Activated T-cell treated with anti-CD3 and anti-CD28 coated beads, Interleukin-2, amount 50 U/mL, for 72 hours (primary cell): ENCODE results near the gene ENTPD5. TPM values are rescaled to one million over a fixed set of nuclear protein-coding genes. Genes with fewer than 3 reads are reported as not detected.

Source experiments
- ATAC-seq, 2 donors: fragments of 150-1000 bp; cut with Tn5 transposase; replicated peaks in 1 of 2; 2 replicates each; pipeline ENCODE4 v1.10.0; 2021; ENCODE audit warnings: moderate library complexity in 2 of 2, mild to moderate bottlenecking in 1 of 2
- DNase-seq, 2 donors: peaks; one replicate each; pipeline ENCODE4 v3.0.0; 2021 to 2022; ENCODE audit warnings: mixed read lengths in 1 of 2
- H3K27ac Mint-ChIP-seq: one replicate; pipeline ENCODE4 v1.8.0; 2022; ENCODE audit warnings: mild to moderate bottlenecking, moderate library complexity, mixed read lengths
- H3K27me3 Mint-ChIP-seq: one replicate; pipeline ENCODE4 v1.8.0; 2022; ENCODE audit warnings: low read depth, mixed read lengths
- H3K36me3 Mint-ChIP-seq, 2 donors: one replicate each; pipeline ENCODE4 v1.8.0; 2022; ENCODE audit warnings: mixed read lengths in 2 of 2, mild to moderate bottlenecking in 1 of 2; ENCODE audit not compliant: insufficient read depth in 2 of 2
- H3K4me1 Mint-ChIP-seq: one replicate; pipeline ENCODE4 v1.8.0; 2022; ENCODE audit warnings: low read depth, mixed read lengths
- H3K4me3 Mint-ChIP-seq, 2 donors: one replicate each; pipeline ENCODE4 v1.8.0; 2022; ENCODE audit warnings: mild to moderate bottlenecking in 2 of 2, mixed read lengths in 2 of 2, moderate library complexity in 2 of 2
- H3K9me3 Mint-ChIP-seq, 2 donors: one replicate each; pipeline ENCODE4 v1.8.0; 2022; ENCODE audit warnings: mixed read lengths in 2 of 2
- total RNA-seq, 2 donors: library from RNA; stranded (reverse); gene quantifications; one replicate each; pipeline ENCODE4 v1.2.3, GENCODE V29; 2022

The ENTPD5 gene
- 10 to 100 TPM; 10.9 to 11.7 TPM for total RNA-seq

GRCh38 chr14:74018586-74019407 lies at the start of gene ENTPD5, which contains the start of gene BBOF1:
ENTPD5 (minus strand) TSS chr14:74019288; CDS start chr14:73988102, 31,186 bp downstream.
BBOF1 (plus strand) TSS chr14:74019349; CDS start chr14:74019479, 130 bp downstream.
- Mint-ChIP-seq H3K36me3 (peaks cover 0 to 1% of the 10 kb centered on the region in 2 donors), H3K4me3 (peak within 1 kb of the TSS; percentile 94 to 98), H3K27me3 (no peaks in the 10 kb centered on the region), H3K4me1 (peaks cover 27% of the 10 kb centered on the region), H3K27ac (peak within 1 kb of the TSS; percentile 97), H3K9me3 (no peaks in the 10 kb centered on the region)
- ATAC-seq (peak; percentile 97 to 98), DNase-seq (peak; percentile 89)

- Mint-ChIP-seq H3K27ac (no peak overlapping the region), H3K4me3 (no peak overlapping the region), H3K36me3 (peaks cover 0 to 8% of the 10 kb centered on the region in 2 donors), H3K4me1 (peaks cover 8% of the 10 kb centered on the region), H3K9me3 (no peaks in the 10 kb centered on the region), H3K27me3 (no peaks in the 10 kb centered on the region)
- DNase-seq (no peak), ATAC-seq (no peak)
These were observed 46.9 kb upstream of the ENTPD5 start for GRCh38 chr14:74065746-74066575.

- H3K36me3 Mint-ChIP-seq, result peaks cover 0 to 13% of the 10 kb centered on the region in 2 donors
- peaks cover 8% of the 10 kb centered on the region for H3K4me1 Mint-ChIP-seq
- no peak overlapping the region for H3K4me3 Mint-ChIP-seq
- DNase-seq (no peak), ATAC-seq (no peak)
- H3K27ac Mint-ChIP-seq, result no peak overlapping the region
- no peaks in the 10 kb centered on the region for H3K27me3 Mint-ChIP-seq
- no peaks in the 10 kb centered on the region for H3K9me3 Mint-ChIP-seq
These were observed 45.8 kb upstream of the ENTPD5 start for GRCh38 chr14:74064883-74065282.

GRCh38 chr14:74064426-74064825 lies 45.3 kb upstream of the ENTPD5 start:
- DNase-seq, result no peak

GRCh38 chr14:74062809-74063150 lies 43.7 kb upstream of the ENTPD5 start:
- Mint-ChIP-seq H3K27ac (peak overlapping the region; percentile 4), H3K4me1 (peaks cover 8% of the 10 kb centered on the region), H3K4me3 (no peak overlapping the region), H3K36me3 (peaks cover 0 to 15% of the 10 kb centered on the region in 2 donors), H3K9me3 (no peaks in the 10 kb centered on the region), H3K27me3 (no peaks in the 10 kb centered on the region)
- ATAC-seq (peak; percentile 53 to 54), DNase-seq (no peak)

More at GRCh38 chr14:74064426-74064825, 45.3 kb upstream of the ENTPD5 start:
- no peaks in the 10 kb centered on the region for H3K9me3 Mint-ChIP-seq
- no peaks in the 10 kb centered on the region for H3K27me3 Mint-ChIP-seq
- peaks cover 0 to 13% of the 10 kb centered on the region in 2 donors for H3K36me3 Mint-ChIP-seq
- ATAC-seq, result no peak
- H3K27ac Mint-ChIP-seq, result no peak overlapping the region
- no peak overlapping the region for H3K4me3 Mint-ChIP-seq
- peaks cover 8% of the 10 kb centered on the region for H3K4me1 Mint-ChIP-seq

GRCh38 chr14:74049876-74050495 lies 30.9 kb upstream of the ENTPD5 start:
- H3K4me3 Mint-ChIP-seq, result no peak overlapping the region
- no peaks in the 10 kb centered on the region for H3K27me3 Mint-ChIP-seq
- no peaks in the 10 kb centered on the region for H3K36me3 Mint-ChIP-seq
- DNase-seq (no peak), ATAC-seq (no peak)
- no peaks in the 10 kb centered on the region for H3K9me3 Mint-ChIP-seq
- no peaks in the 10 kb centered on the region for H3K4me1 Mint-ChIP-seq
- H3K27ac Mint-ChIP-seq, result no peak overlapping the region

GRCh38 chr14:74048281-74048680 lies 29.2 kb upstream of the ENTPD5 start:
- DNase-seq (no peak), ATAC-seq (no peak)
- H3K9me3 Mint-ChIP-seq, result no peaks in the 10 kb centered on the region
- no peaks in the 10 kb centered on the region for H3K4me1 Mint-ChIP-seq
- H3K27me3 Mint-ChIP-seq, result no peaks in the 10 kb centered on the region
- H3K27ac Mint-ChIP-seq, result no peak overlapping the region
- no peaks in the 10 kb centered on the region for H3K36me3 Mint-ChIP-seq
- H3K4me3 Mint-ChIP-seq, result no peak overlapping the region

- H3K4me1 Mint-ChIP-seq, result no peaks in the 10 kb centered on the region
- no peaks in the 10 kb centered on the region for H3K27me3 Mint-ChIP-seq
- H3K4me3 Mint-ChIP-seq, result no peak overlapping the region
- ATAC-seq (no peak), DNase-seq (no peak)
- no peaks in the 10 kb centered on the region for H3K36me3 Mint-ChIP-seq
- H3K27ac Mint-ChIP-seq, result no peak overlapping the region
- no peaks in the 10 kb centered on the region for H3K9me3 Mint-ChIP-seq
These were observed 26.4 kb upstream of the ENTPD5 start for GRCh38 chr14:74045522-74045921.

- H3K4me3 Mint-ChIP-seq, result no peak overlapping the region
- no peaks in the 10 kb centered on the region for H3K27me3 Mint-ChIP-seq
- DNase-seq, result no peak
- H3K27ac Mint-ChIP-seq, result no peak overlapping the region
- H3K9me3 Mint-ChIP-seq, result no peaks in the 10 kb centered on the region
- H3K36me3 Mint-ChIP-seq, result no peaks in the 10 kb centered on the region
- no peak for ATAC-seq
- H3K4me1 Mint-ChIP-seq, result no peaks in the 10 kb centered on the region
These were observed 23.2 kb upstream of the ENTPD5 start for GRCh38 chr14:74042296-74042695.

- no peaks in the 10 kb centered on the region for H3K36me3 Mint-ChIP-seq
- H3K27me3 Mint-ChIP-seq, result no peaks in the 10 kb centered on the region
- no peak overlapping the region for H3K27ac Mint-ChIP-seq
- ATAC-seq, result no peak
- no peaks in the 10 kb centered on the region for H3K4me1 Mint-ChIP-seq
- H3K4me3 Mint-ChIP-seq, result no peak overlapping the region
- no peaks in the 10 kb centered on the region for H3K9me3 Mint-ChIP-seq
- peak in 1 of 2 donors; percentile 21 for DNase-seq
These were observed 19.2 kb upstream of the ENTPD5 start for GRCh38 chr14:74038020-74038859.

- H3K4me3 Mint-ChIP-seq, result no peak overlapping the region
- no peak for DNase-seq
- no peaks in the 10 kb centered on the region for H3K36me3 Mint-ChIP-seq
- H3K9me3 Mint-ChIP-seq, result no peaks in the 10 kb centered on the region
- no peaks in the 10 kb centered on the region for H3K4me1 Mint-ChIP-seq
- H3K27ac Mint-ChIP-seq, result no peak overlapping the region
- no peak for ATAC-seq
- no peaks in the 10 kb centered on the region for H3K27me3 Mint-ChIP-seq
These were observed 16.5 kb upstream of the ENTPD5 start for GRCh38 chr14:74035556-74035955.

GRCh38 chr14:74034572-74034971 lies 15.5 kb upstream of the ENTPD5 start:
- Mint-ChIP-seq H3K36me3 (no peaks in the 10 kb centered on the region), H3K4me1 (no peaks in the 10 kb centered on the region), H3K27me3 (no peaks in the 10 kb centered on the region), H3K27ac (no peak overlapping the region), H3K9me3 (no peaks in the 10 kb centered on the region), H3K4me3 (no peak overlapping the region)
- DNase-seq (no peak), ATAC-seq (no peak)
